GM12891 (cell line): ENCODE results near the gene SLCO2A1.

Experiments used
- PAX5 ChIP-seq: IDR thresholded peaks from 2 replicates; pipeline ENCODE4 v1.6.1; 2011; ENCODE audit warnings: low read length, moderate library complexity, mild to moderate bottlenecking; ENCODE audit not compliant: insufficient read depth, severe bottlenecking
- POLR2A ChIP-seq: IDR thresholded peaks from 2 replicates; pipeline ENCODE4 v1.6.1; 2011; ENCODE audit warnings: low read depth, low read length, control low read depth
- POLR2AphosphoS5 ChIP-seq: IDR thresholded peaks from 2 replicates; pipeline ENCODE4 v1.6.1; 2011; ENCODE audit warnings: low read depth, low read length, control low read depth
- POU2F2 ChIP-seq: IDR thresholded peaks from 2 replicates; pipeline ENCODE4 v1.6.1; 2011; ENCODE audit warnings: low read depth, mild to moderate bottlenecking, control low read depth, low read length, moderate library complexity
- SPI1 ChIP-seq: IDR thresholded peaks from 2 replicates; pipeline ENCODE4 v1.6.1; 2011; ENCODE audit warnings: low read depth, low read length, control low read depth
- TAF1 ChIP-seq: IDR thresholded peaks from 2 replicates; pipeline ENCODE4 v1.6.1; 2011; ENCODE audit warnings: low read depth, low read length, control low read depth

GRCh38 chr3:133958071-133958805 lies 71.5 kb downstream of the SLCO2A1 start:
- TF ChIP-seq POLR2A (no peak), SPI1 (no peak), TAF1 (no peak), POU2F2 (no peak), POLR2AphosphoS5 (no peak), PAX5 (no peak)
